Psoas muscle (tissue), 8 donors: Measurements from ENCODE around the gene ZMYND10. TPM values are rescaled to one million over a fixed set of nuclear protein-coding genes. Genes with fewer than 3 reads are reported as not detected.
A peak's percentile ranks its signal among the peaks of the same experiment; 100 is the strongest.

ENCODE experiments used
- ATAC-seq, 4 donors: fragments of 200-7000 bp; cut with Tn5 transposase; one replicate each; pipeline ENCODE4 v1.9.1; 2020; ENCODE audit warnings: moderate library complexity in 3 of 4, mild to moderate bottlenecking in 2 of 4
- DNase-seq, 2 donors: peaks; one replicate each; pipeline ENCODE4 v3.0.0-alpha.2; 2020
- H3K27ac ChIP-seq: fragments of 200-600 bp; one replicate; pipeline ENCODE4 v1.8.0; 2022
- H3K27me3 ChIP-seq, 3 donors: fragments of 200-600 bp in 1 of 3; one replicate each; pipeline versions ENCODE4 v1.6.1 to v1.8.0; 2013 to 2022; ENCODE audit warnings: low read length in 2 of 3, mild to moderate bottlenecking in 2 of 3, moderate library complexity in 1 of 3; ENCODE audit not compliant: insufficient read depth in 3 of 3
- H3K36me3 ChIP-seq, 2 donors: fragments of 200-600 bp in 1 of 2; one replicate each; pipeline versions ENCODE4 v1.6.1 to v1.8.0; 2013 to 2022; ENCODE audit warnings: low read depth in 1 of 2, mild to moderate bottlenecking in 1 of 2, moderate library complexity in 1 of 2; ENCODE audit not compliant: insufficient read depth in 1 of 2
- H3K4me1 ChIP-seq: fragments of 200-600 bp; one replicate; pipeline ENCODE4 v1.8.0; 2022
- H3K4me3 ChIP-seq: fragments of 200-600 bp; one replicate; pipeline ENCODE4 v1.8.0; 2022; ENCODE audit warnings: mild to moderate bottlenecking
- H3K9me3 ChIP-seq: fragments of 200-600 bp; one replicate; pipeline ENCODE4 v1.8.0; 2022
- CTCF ChIP-seq: fragments of 200-600 bp; IDR thresholded peaks from one replicate; pipeline ENCODE4 v1.8.0; 2022; ENCODE audit warnings: antibody characterized with exemption
- WGBS, 3 donors: extraction: QIAGEN DNeasy Blood & Tissue Kit; methylation state at CpG; one replicate each; pipeline versions ENCODE4 v1.1.6 to v1.1.7; 2013; 5-methylcytosine and 5-hydroxymethylcytosine counted together
- intact Hi-C, 2 donors: fragments of 100-400 bp; cut with DNase I; formaldehyde crosslinking; loops; one replicate each; pipeline versions ENCODE4 v1.11.0 to v1.14.2; 2022
- polyA plus RNA-seq, 3 donors: library from polyadenylated mRNA; stranded (reverse); fragments of 200-250 nt; gene quantifications; one replicate each; pipeline ENCODE4 v1.2.3, GENCODE V29; 2013
- total RNA-seq, 4 donors: library from RNA; stranded (reverse); fragmentation: NEBNext Ultra II Directional in 2 of 4; extraction: Animal tissue kit (Norgen Biotek cat#: 25700) in 2 of 4; gene quantifications; one replicate each; pipeline versions ENCODE4 v1.2.1 to v1.2.4, GENCODE V29; 2021 to 2023
- donor health status: healthy with polysubstance abuse.
- donor health status: DM: no; HTN: no; CAD: no; lungs with moderate emphysema.
- donor health status: Bipolar disorder and iron deficiency.
- donor health status: healthy.
- donor health status: DM: yes; HTN: yes; CAD: no.
- donor health status: DM: no; HTN: no; CAD: no.
- donor health status: DM: no; HTN: no; CAD: no.
- donor health status: DM: yes; HTN: yes; CAD: no.

ZMYND10 gene
- total and polyA plus RNA-seq, 7 donors: 0.23 to 0.99 (median 0.51) TPM

- H3K4me1 ChIP-seq: no peaks in the 10 kb centered on the region
- H3K27me3 ChIP-seq: no peaks in the 10 kb centered on the region
- 73 to 87% (median 83%) methylated on average over 6 of the region's 6 CpGs for WGBS, 3 donors
- intact Hi-C loops: no loop called here
- H3K27ac ChIP-seq: no peak overlapping the region
- DNase-seq (no peak), ATAC-seq (no peak)
- no peaks in the 10 kb centered on the region for H3K36me3 ChIP-seq
- H3K4me3 ChIP-seq: no peak overlapping the region
- H3K9me3 ChIP-seq: no peaks in the 10 kb centered on the region
- no peak for TF ChIP-seq CTCF
Measured at GRCh38 chr3:50378024-50378423, 32.5 kb upstream of the ZMYND10 start.

GRCh38 chr3:50375258-50375931 is 29.9 kb upstream of the ZMYND10 start:
- 68 to 77% (median 72%) methylated on average over 7 of the region's 7 CpGs for WGBS, 3 donors
- TF ChIP-seq CTCF: no peak
- intact Hi-C loops: no loop called here

GRCh38 chr3:50374363-50375257 is 29.1 kb upstream of the ZMYND10 start:
- TF ChIP-seq CTCF: no peak
- Histone ChIP-seq H3K9me3 (no peaks in the 10 kb centered on the region), H3K4me1 (no peaks in the 10 kb centered on the region), H3K36me3 (no peaks in the 10 kb centered on the region), H3K27me3 (peaks cover 0 to 3% (median 0%) of the 10 kb centered on the region in 3 donors), H3K4me3 (no peak overlapping the region), H3K27ac (no peak overlapping the region)
- no peak for DNase-seq
- WGBS, 3 donors: 79 to 81% (median 80%) methylated on average over 20 to 22 of the region's 22 CpGs
- intact Hi-C loops: no loop called here
- ATAC-seq: no peak

More at GRCh38 chr3:50375258-50375931, 29.9 kb upstream of the ZMYND10 start:
- Histone ChIP-seq H3K27me3 (no peaks in the 10 kb centered on the region), H3K4me1 (no peaks in the 10 kb centered on the region), H3K9me3 (no peaks in the 10 kb centered on the region), H3K4me3 (no peak overlapping the region), H3K27ac (no peak overlapping the region), H3K36me3 (no peaks in the 10 kb centered on the region)
- DNase-seq (no peak), ATAC-seq (peak in 1 of 4 donors; percentile 6)

GRCh38 chr3:50373146-50374051 is 27.9 kb upstream of the ZMYND10 start:
- no peaks in the 10 kb centered on the region for H3K9me3 ChIP-seq
- H3K4me1 ChIP-seq: no peaks in the 10 kb centered on the region
- no peak for DNase-seq
- intact Hi-C loops: no loop called here
- TF ChIP-seq CTCF: no peak
- no peak for ATAC-seq
- WGBS, 3 donors: 66 to 69% (median 67%) methylated on average over 12 of the region's 12 CpGs
- H3K36me3 ChIP-seq: no peaks in the 10 kb centered on the region
- H3K27me3 ChIP-seq: peaks cover 0 to 3% (median 0%) of the 10 kb centered on the region in 3 donors
- H3K4me3 ChIP-seq: no peak overlapping the region
- no peak overlapping the region for H3K27ac ChIP-seq
